HuH-7.5 (cell line): Measurements from ENCODE around the gene CCDC88B.

Experiments used
- DNase-seq: peaks from one replicate; pipeline ENCODE4 v3.0.0; 2011; ENCODE audit warnings: low spot score

CCDC88B gene

GRCh38 chr11:64359712-64360445, 19.9 kb downstream of the CCDC88B start:
- no peak for DNase-seq

GRCh38 chr11:64360448-64360921, 20.5 kb downstream of the CCDC88B start:
- DNase-seq, result no peak

- no peak for DNase-seq
Measured at GRCh38 chr11:64361659-64362058, 21.7 kb downstream of the CCDC88B start.

GRCh38 chr11:64362339-64362738, 22.3 kb downstream of the CCDC88B start:
- no peak for DNase-seq

- no peak for DNase-seq
Measured at GRCh38 chr11:64364435-64364834, 24.4 kb downstream of the CCDC88B start.

- no peak for DNase-seq
Measured at GRCh38 chr11:64364911-64365310, 24.9 kb downstream of the CCDC88B start.

- no peak for DNase-seq
Measured at GRCh38 chr11:64366751-64367150, 26.7 kb downstream of the CCDC88B start.

- no peak for DNase-seq
Measured at GRCh38 chr11:64367931-64368672, 28.1 kb downstream of the CCDC88B start.

GRCh38 chr11:64368673-64369074, 28.7 kb downstream of the CCDC88B start:
- no peak for DNase-seq

GRCh38 chr11:64369440-64370421, 29.7 kb downstream of the CCDC88B start:
- no peak for DNase-seq

GRCh38 chr11:64371201-64371600, 31.2 kb downstream of the CCDC88B start:
- no peak for DNase-seq

GRCh38 chr11:64372021-64372420, 32.0 kb downstream of the CCDC88B start:
- no peak for DNase-seq

- peak; percentile 94 for DNase-seq
Measured at GRCh38 chr11:64372802-64373597, 33.0 kb downstream of the CCDC88B start.

- no peak for DNase-seq
Measured at GRCh38 chr11:64373598-64373974, 33.6 kb downstream of the CCDC88B start.

- DNase-seq, result no peak
Measured at GRCh38 chr11:64376071-64376470, 36.1 kb downstream of the CCDC88B start.

GRCh38 chr11:64378335-64378880, 38.4 kb downstream of the CCDC88B start:
- DNase-seq, result no peak

GRCh38 chr11:64379160-64379559, 39.2 kb downstream of the CCDC88B start:
- no peak for DNase-seq

GRCh38 chr11:64379817-64380709, 40.1 kb downstream of the CCDC88B start:
- DNase-seq, result no peak

- DNase-seq, result no peak
Measured at GRCh38 chr11:64381350-64381749, 41.3 kb downstream of the CCDC88B start.

GRCh38 chr11:64382047-64382446, 42.0 kb downstream of the CCDC88B start:
- DNase-seq, result no peak
